Myometrial cell (primary cell): ENCODE results near the gene PIGO. TPM values are rescaled to one million over a fixed set of nuclear protein-coding genes. Genes with fewer than 3 reads are reported as not detected.

Experiments used
- total RNA-seq: library from RNA; depleted of rRNA; stranded (reverse); fragments of >200 nt; gene quantifications from 2 replicates; pipeline ENCODE4 v1.2.3, GENCODE V29; 2015

The PIGO gene
- total RNA-seq: 21.4 and 22.2 TPM in 2 replicates

DNA sequence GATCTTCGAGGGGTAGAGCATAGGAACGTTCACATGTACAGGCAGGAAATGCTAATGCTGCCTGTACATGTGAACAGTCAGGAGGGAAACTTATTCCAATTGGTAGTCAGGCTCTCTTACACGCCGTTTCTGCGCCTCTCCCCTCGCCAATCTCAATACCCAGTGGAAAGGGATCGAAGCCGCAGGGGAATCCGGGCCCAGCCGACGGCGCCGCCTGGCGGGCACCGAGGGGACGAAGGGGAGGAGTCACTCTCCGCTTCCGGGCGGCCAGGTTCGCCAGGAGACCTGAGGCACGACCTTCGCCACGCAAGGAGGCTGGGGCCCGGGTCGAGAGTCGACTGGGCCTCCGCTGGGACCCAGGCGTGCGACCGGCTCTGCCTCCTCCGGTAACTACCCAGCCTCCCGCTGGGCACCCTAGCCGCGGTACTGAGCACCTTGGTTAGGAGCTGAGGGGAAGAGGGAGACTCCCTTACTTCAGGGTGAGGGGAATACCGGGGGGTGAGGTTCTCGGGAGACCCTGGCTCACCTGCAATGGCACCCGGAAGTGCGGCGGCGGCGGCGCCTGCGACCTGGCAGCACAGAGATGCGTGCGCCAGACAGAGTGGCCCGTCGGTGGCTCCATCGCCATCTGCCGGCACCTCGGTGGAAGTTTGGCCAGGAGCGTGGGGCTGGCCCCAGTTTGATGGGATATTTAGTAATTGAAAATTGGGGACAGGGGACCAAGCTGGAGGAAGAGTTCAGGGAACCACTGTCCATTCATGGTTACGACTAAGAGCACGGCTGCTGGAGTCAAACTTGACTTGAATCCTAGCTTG is at the start of gene PIGO:
Gene PIGO (minus strand): TSS at position 557 of the 815 bp plus-strand sequence. CDS start 1,026 bp downstream, outside the sequence.

GRCh38 chr9:35115680-35116538 is 19.5 kb upstream of the PIGO start, which contains the start of gene ATOSB:
Gene ATOSB (minus strand): TSS chr9:35115862. CDS start chr9:35108274, 7,588 bp downstream.

DNA sequence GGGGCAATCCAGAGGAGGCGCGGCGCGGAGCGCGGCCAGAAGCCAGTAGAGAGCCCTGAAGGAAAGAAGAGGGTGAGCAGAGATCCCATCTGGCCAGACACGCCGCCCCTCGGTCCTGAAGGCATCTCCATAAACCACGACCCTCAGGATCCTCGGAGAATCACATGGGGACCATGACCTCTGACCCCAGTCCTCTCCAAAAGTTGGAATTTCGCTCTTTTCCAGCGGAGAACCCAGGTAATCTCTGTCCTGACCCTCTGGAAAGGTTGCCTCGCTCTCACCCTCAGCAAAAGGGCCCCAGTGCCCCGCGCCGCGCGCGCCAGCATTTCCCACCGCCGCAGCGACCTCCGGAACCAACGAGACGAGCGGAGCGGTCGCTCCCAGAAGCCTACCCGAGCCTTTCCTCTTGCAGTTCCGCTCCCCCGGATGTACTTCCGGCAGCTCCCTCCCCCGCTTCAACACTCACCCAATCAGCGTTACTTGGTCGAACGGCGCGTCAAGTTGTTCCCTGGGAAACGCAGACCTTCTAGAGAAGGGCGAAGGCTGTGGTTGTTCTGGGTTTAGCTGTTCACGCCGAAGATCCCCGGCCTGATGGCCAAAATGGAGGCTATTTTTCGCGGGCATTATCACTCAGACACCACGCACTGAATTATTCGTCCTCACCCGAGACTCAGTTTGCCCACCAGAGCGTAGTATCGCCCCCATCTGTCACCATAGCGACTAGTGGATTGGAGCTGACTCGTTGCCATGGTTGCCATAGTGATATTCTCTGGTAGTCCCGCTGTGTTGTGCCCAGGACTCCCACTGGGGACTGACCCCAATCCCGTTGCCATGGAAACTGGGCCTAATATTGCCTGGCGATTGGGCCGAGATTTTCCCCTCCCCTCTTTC is 6.6 kb upstream of the PIGO start, which contains the start of gene STOML2:
Gene STOML2 (minus strand): TSS at position 363 of the 891 bp plus-strand sequence. CDS start 37 bp downstream, at position 326.

DNA sequence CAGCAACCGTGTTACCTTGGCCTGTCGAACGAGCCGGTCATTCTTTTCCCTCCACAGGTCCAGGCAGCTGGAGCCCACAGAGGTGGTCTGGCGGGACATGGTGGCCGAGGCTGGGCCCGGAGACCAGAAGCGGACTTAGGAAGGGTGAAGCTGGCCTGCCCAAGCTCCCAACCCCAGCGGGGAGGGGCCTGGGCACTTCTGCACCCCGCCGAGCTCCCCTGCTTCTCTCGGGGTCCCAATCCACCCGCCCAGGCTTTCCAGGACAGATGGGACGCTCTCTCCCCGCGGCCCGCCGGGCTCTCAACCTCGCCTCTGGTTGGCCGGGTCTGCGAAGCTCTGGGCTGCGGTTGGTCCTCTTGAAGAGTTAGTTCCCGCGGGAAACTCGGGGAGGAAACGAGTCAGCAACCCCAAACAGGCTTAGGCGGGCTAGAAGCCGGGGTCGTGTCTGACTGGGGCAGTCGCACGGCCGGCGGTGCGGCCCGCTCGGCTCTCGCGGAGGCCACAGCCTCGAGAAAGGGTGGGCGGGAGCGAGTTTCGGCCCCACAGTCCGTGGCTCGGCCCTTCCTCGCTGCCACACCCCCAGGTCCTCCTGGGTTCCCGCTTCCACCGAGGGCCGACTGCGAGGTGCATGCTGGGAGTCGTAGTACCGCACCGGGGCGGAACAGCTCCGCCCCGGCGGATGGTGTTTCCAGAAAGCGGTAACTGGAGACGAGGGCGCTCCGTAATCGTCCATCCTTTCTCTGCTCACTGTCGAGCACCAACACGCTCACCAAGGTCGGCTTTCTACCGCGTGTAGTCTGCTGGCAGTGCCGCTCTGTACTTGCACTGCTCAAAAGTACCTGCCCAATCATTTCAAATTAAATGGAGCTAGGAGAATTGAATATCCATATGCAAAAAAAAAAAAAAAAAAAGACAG is 16.7 kb downstream of the PIGO start, which contains the start of gene FANCG:
Gene FANCG (minus strand): TSS at position 517 of the 916 bp plus-strand sequence. CDS start 418 bp downstream, at position 99.

DNA sequence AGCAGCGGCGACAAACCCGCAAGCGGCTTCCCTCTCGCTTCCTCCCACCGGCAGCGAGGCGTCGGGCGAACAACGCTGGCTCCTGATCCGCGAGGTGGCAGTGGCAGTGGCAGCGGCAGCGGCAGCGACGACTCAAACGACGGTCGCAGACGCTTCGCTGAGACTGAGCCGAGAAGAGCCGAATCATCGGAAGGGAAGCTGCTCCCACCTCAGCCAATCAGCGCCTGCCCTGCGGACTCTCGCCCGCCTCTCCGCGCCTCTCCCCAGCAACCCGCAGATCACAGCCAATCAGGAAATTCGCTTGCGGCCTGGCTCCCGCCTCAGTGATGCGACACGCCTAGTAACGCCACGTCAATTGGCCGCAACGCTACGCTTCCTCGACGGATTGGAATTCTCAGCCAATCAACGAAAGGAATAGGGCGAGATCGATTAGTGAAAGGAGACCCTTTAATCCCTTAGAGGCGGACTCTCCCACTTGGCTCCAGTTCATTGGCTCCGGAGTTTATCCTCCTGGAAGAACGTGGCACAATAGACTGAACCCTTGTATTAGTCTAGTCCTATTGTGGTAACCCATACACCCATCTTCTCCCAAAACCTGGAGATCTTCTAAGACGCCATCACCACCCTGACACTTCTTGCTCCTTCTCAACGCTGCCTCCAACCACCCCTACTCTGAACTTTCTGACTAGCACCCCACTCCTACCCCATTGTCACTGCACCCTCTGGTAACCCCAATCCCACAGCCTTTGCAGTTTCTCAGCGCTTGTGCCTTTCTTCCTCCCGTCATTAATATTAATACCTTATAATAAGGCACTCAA is 23.7 kb downstream of the PIGO start, which contains the start of gene VCP:
Gene VCP (minus strand): TSS at position 165 of the 818 bp plus-strand sequence. CDS start 272 bp downstream, outside the sequence.

Other genes starting within 250 kb of the PIGO start
- gene PHF24, start 138.3 kb downstream of the PIGO start, total RNA-seq: not detected in 2 replicates
- gene DNAJB5, start 106.8 kb downstream of the PIGO start, total RNA-seq: 16.1 TPM in 2 replicates
- 392 and 396 TPM in 2 replicates for gene VCP, start 24.0 kb downstream of the PIGO start, total RNA-seq
- gene FANCG, start 16.6 kb downstream of the PIGO start, total RNA-seq: 17.9 and 20.0 TPM in 2 replicates
- 307 and 330 TPM in 2 replicates for gene STOML2, start 6.5 kb upstream of the PIGO start, total RNA-seq
- gene ATOSB, start 19.3 kb upstream of the PIGO start, total RNA-seq: 15.8 and 19.6 TPM in 2 replicates
- 12.7 and 15.8 TPM in 2 replicates for gene UNC13B, start 65.4 kb upstream of the PIGO start, total RNA-seq